K562 (cell line): ENCODE measurements around the gene CDYL. TPM values are rescaled to one million over a fixed set of nuclear protein-coding genes. Genes with fewer than 3 reads are reported as not detected.
A peak's percentile ranks its signal among the peaks of the same experiment; 100 is the strongest.

Experiments used
- ATAC-seq: fragments of 200-7000 bp; cut with Tn5 transposase; 3 replicates; pipeline ENCODE4 v1.9.1; 2020; ENCODE audit warnings: moderate library complexity
- BruUV-seq: library from RNA; stranded (reverse); fragments of 400-500 nt; replicated peaks from 2 replicates; lab custom pipeline; 2021; lab: Mats Ljungman, UMichigan
- CTCF ChIA-PET: fragments of 300-600 bp; formaldehyde crosslinking; extraction: SDS; loops from one replicate; lab custom pipeline; 2021; ENCODE audit warnings: low intra/inter-chr PET ratio; lab: Yijun Ruan, JAX
- POLR2A ChIA-PET: fragments of 300-600, 350-650 bp; sonication (Branson Sonifier 250); formaldehyde crosslinking; extraction: SDS; loops from one replicate; lab custom pipeline; 2021; ENCODE audit warnings: antibody characterized with exemption, inconsistent platforms; lab: Yijun Ruan, JAX
- DNase-seq, 4 experiments: peaks; one replicate each; pipeline versions ENCODE4 v3.0.0 to v3.0.0-alpha.2; 2011 to 2018; ENCODE audit warnings: low spot score in 3 of 4, mixed read lengths in 3 of 4; ENCODE audit errors: extremely low read depth in 1 of 4
- FAIRE-seq: peaks from 2 replicates; lab custom pipeline; 2011; peaks lifted over from hg19 to GRCh38; lab: Jason Lieb, UNC
- H2AFZ ChIP-seq: 2 replicates; pipeline ENCODE4 v1.6.0; 2011; ENCODE audit warnings: low read depth, low read length, control low read depth, inconsistent platforms
- H3K27ac ChIP-seq: fragments of 200-600 bp; 3 replicates; pipeline ENCODE4 v1.8.0; 2011; ENCODE audit warnings: low read depth, mild to moderate bottlenecking, control low read depth, inconsistent platforms, low read length, moderate library complexity, mixed read lengths; ENCODE audit errors: extremely low read depth
- H3K27me3 ChIP-seq, 2 experiments: fragments of 300-600 bp in 1 of 2; 2 replicates in 1 of 2; 3 replicates in 1 of 2; pipeline versions ENCODE4 v1.6.0 to v1.8.0; 2011; ENCODE audit warnings: inconsistent platforms in 2 of 2, low read length in 2 of 2, mild to moderate bottlenecking in 1 of 2, mixed read lengths in 1 of 2, moderate library complexity in 1 of 2; ENCODE audit not compliant: control insufficient read depth in 2 of 2, insufficient read depth in 2 of 2
- H3K36me3 ChIP-seq: fragments of 300-600 bp; 3 replicates; pipeline ENCODE4 v1.8.0; 2011; ENCODE audit warnings: mild to moderate bottlenecking, low read length, inconsistent platforms; ENCODE audit not compliant: control insufficient read depth, insufficient read depth
- H3K4me1 ChIP-seq, 2 experiments: fragments of 200-600 bp in 1 of 2; replicated peaks in 1 of 2; 2 replicates in 1 of 2; 3 replicates in 1 of 2; pipeline versions ENCODE4 v1.5.1 to v1.8.0; 2011; ENCODE audit warnings: inconsistent platforms in 2 of 2, low read length in 2 of 2, mild to moderate bottlenecking in 1 of 2, mixed read lengths in 1 of 2, moderate library complexity in 1 of 2; ENCODE audit not compliant: control insufficient read depth in 2 of 2, insufficient read depth in 2 of 2
- H3K4me2 ChIP-seq: 2 replicates; pipeline ENCODE4 v1.6.1; 2011; ENCODE audit warnings: low read length, control low read depth, inconsistent platforms, mixed read lengths; ENCODE audit not compliant: insufficient read depth
- H3K4me3 ChIP-seq: fragments of 200-600 bp; sonication (generic), shearing (Covaris generic); 2 replicates; pipeline ENCODE4 v1.5.1; 2016; ENCODE audit warnings: control low read depth, inconsistent platforms
- H3K79me2 ChIP-seq: fragments of 200-600 bp; 3 replicates; pipeline ENCODE4 v1.8.0; 2011; ENCODE audit warnings: low read length, inconsistent platforms; ENCODE audit not compliant: control insufficient read depth, insufficient read depth
- H3K9ac ChIP-seq, 2 experiments: 2 replicates each; pipeline versions ENCODE4 v1.6.0 to v1.6.1; 2011; ENCODE audit warnings: low read depth in 2 of 2, low read length in 2 of 2, control low read depth in 1 of 2, inconsistent platforms in 1 of 2, mild to moderate bottlenecking in 1 of 2, mixed read lengths in 1 of 2; ENCODE audit not compliant: insufficient read depth in 1 of 2
- H3K9me1 ChIP-seq: one replicate; pipeline ENCODE4 v1.6.0; 2011; ENCODE audit warnings: inconsistent platforms, mild to moderate bottlenecking, low read length, moderate library complexity; ENCODE audit not compliant: control insufficient read depth, insufficient read depth
- H3K9me3 ChIP-seq: replicated peaks from 2 replicates; pipeline ENCODE4 v1.5.1; 2011; ENCODE audit warnings: low read depth, low read length, inconsistent platforms; ENCODE audit not compliant: control insufficient read depth, insufficient read depth
- H4K20me1 ChIP-seq: replicated peaks from 2 replicates; pipeline ENCODE4 v1.6.1; 2011; ENCODE audit warnings: low read length, inconsistent platforms, mixed read lengths; ENCODE audit not compliant: control insufficient read depth, insufficient read depth
- ARID1B ChIP-seq: fragments of 450-650 bp; IDR thresholded peaks from 2 replicates; pipeline ENCODE4 v1.6.1; 2016; ENCODE audit warnings: antibody characterized with exemption, mild to moderate bottlenecking, inconsistent platforms
- ARNT ChIP-seq, 2 experiments: fragments of 450-650 bp; IDR thresholded peaks; 2 replicates each; pipeline ENCODE4 v1.6.1; 2016; ENCODE audit warnings: mild to moderate bottlenecking in 1 of 2
- ATF1 ChIP-seq, 2 experiments: fragments of 450-650 bp in 1 of 2; IDR thresholded peaks; 2 replicates each; pipeline ENCODE4 v1.6.1; 2016; ENCODE audit warnings: missing compliant biosample characterization in 1 of 2, missing genetic modification characterization in 1 of 2
- CTBP1 ChIP-seq: fragments of 450-650 bp; IDR thresholded peaks from 2 replicates; pipeline ENCODE4 v1.6.1; 2016; ENCODE audit warnings: borderline replicate concordance
- CXXC5 ChIP-seq: fragments of 250-450 bp; sonication (Bioruptor Pico); IDR thresholded peaks from 2 replicates; pipeline ENCODE4 v1.8.0; 2022; ENCODE audit warnings: inconsistent platforms, mild to moderate bottlenecking, moderate library complexity
- FIP1L1 ChIP-seq: fragments of 200-400 bp; formaldehyde crosslinking; IDR thresholded peaks from 2 replicates; pipeline ENCODE4 v1.6.1; 2018; ENCODE audit warnings: mild to moderate bottlenecking, low read depth, low read length; ENCODE audit not compliant: poor library complexity, severe bottlenecking
- GTF2A2 ChIP-seq: IDR thresholded peaks from 2 replicates; pipeline ENCODE4 v1.6.1; 2016; ENCODE audit warnings: mild to moderate bottlenecking, missing genetic modification characterization, missing compliant biosample characterization
- KAT7 ChIP-seq: sonication (generic); formaldehyde crosslinking; IDR thresholded peaks from 2 replicates; pipeline ENCODE4 v1.8.0; 2022; ENCODE audit warnings: missing genetic modification reagents, mild to moderate bottlenecking, borderline replicate concordance
- KDM2B ChIP-seq: fragments of 250-450 bp; sonication (Bioruptor Pico); IDR thresholded peaks from 2 replicates; pipeline ENCODE4 v1.8.0; 2021; ENCODE audit warnings: mild to moderate bottlenecking, moderate library complexity
- NR2F6 ChIP-seq: fragments of 450-650 bp; formaldehyde crosslinking; IDR thresholded peaks from 2 replicates; pipeline ENCODE4 v1.4.0; 2020; ENCODE audit warnings: mild to moderate bottlenecking
- SMARCA5 ChIP-seq: fragments of 450-650 bp; IDR thresholded peaks from 2 replicates; pipeline ENCODE4 v1.6.1; 2016
- TBP ChIP-seq: optimal IDR thresholded peaks from 2 replicates; pipeline ENCODE3; 2011; ENCODE audit warnings: low read depth, low read length, improper control_type of control experiment
- TEAD1 ChIP-seq, 2 experiments: fragments of 450-650 bp in 1 of 2; sonication (generic) in 1 of 2; formaldehyde crosslinking; IDR thresholded peaks; 2 replicates each; pipeline versions ENCODE4 v1.4.0 to v1.8.0; 2020 to 2022; ENCODE audit warnings: mild to moderate bottlenecking in 2 of 2, missing genetic modification reagents in 1 of 2
- ZBTB17 ChIP-seq: fragments of 450-650 bp; formaldehyde crosslinking; IDR thresholded peaks from 2 replicates; pipeline ENCODE4 v1.4.0; 2020; ENCODE audit warnings: mild to moderate bottlenecking
- WGBS: fragments of 100-300 bp; shearing (Covaris generic); methylation state at CpG from one replicate; pipeline ENCODE4 v1.1.6; 2016; ENCODE audit warnings: low coverage, mixed read lengths; ENCODE audit not compliant: insufficient coverage; ENCODE audit errors: missing lambda C conversion rate; 5-methylcytosine and 5-hydroxymethylcytosine counted together
- in situ Hi-C: fragments of 300-500 bp; cut with MboI; formaldehyde crosslinking; loops from 4 replicates; pipeline ENCODE4 v1.15.0; 2018; ENCODE audit warnings: inconsistent platforms, mixed read lengths
- intact Hi-C: fragments of 100-400 bp; cut with micrococcal nuclease; formaldehyde crosslinking; loops from 2 replicates; pipeline ENCODE4 v1.14.2; 2022
- polyA plus RNA-seq, 8 experiments: library from polyadenylated mRNA; depleted of rRNA in 4 of 8; stranded (reverse) in 5 of 8; unstranded in 3 of 8; fragments of >200 nt; fragmentation: Nextera tagmentation in 2 of 8; fragmentation: Illumina TruSeq in 1 of 8; extraction: Ambion mirVana in 2 of 8; extraction: Trizol in 1 of 8; gene quantifications; 2 replicates each; pipeline versions ENCODE4 v1.2.1 to v1.2.3, GENCODE V29; 2011 to 2014; ENCODE audit warnings: inconsistent platforms in 1 of 8, missing spikeins in 1 of 8
- total RNA-seq, 7 experiments: library from RNA; depleted of rRNA in 6 of 7; stranded (reverse); fragments of >200 nt in 6 of 7; fragmentation: Illumina TruSeq in 2 of 7; extraction: Trizol in 2 of 7; gene quantifications; 2 replicates each; pipeline versions ENCODE4 v1.2.1 to v1.2.3, GENCODE V29; 2011 to 2021; ENCODE audit warnings: low replicate concordance in 1 of 7
- TF ChIP-seq, protein P1 (sequence below): fragments of 250-450 bp; sonication (Bioruptor Pico); IDR thresholded peaks from 2 replicates; pipeline ENCODE4 v1.4.0; 2020
- TF ChIP-seq, protein P2 (sequence below), 2 experiments: fragments of 450-650 bp; conservative IDR thresholded peaks; 2 replicates each; pipeline ENCODE4 v1.6.1; 2017; ENCODE audit warnings: mild to moderate bottlenecking in 2 of 2, moderate library complexity in 2 of 2

Gene CDYL
- total and polyA plus RNA-seq, 9 of the 15 experiments (the other 6 are each of a cell fraction or from before 2014, with no cell fraction given) = 8.1 to 45.8 (median 40.8) TPM

DNA sequence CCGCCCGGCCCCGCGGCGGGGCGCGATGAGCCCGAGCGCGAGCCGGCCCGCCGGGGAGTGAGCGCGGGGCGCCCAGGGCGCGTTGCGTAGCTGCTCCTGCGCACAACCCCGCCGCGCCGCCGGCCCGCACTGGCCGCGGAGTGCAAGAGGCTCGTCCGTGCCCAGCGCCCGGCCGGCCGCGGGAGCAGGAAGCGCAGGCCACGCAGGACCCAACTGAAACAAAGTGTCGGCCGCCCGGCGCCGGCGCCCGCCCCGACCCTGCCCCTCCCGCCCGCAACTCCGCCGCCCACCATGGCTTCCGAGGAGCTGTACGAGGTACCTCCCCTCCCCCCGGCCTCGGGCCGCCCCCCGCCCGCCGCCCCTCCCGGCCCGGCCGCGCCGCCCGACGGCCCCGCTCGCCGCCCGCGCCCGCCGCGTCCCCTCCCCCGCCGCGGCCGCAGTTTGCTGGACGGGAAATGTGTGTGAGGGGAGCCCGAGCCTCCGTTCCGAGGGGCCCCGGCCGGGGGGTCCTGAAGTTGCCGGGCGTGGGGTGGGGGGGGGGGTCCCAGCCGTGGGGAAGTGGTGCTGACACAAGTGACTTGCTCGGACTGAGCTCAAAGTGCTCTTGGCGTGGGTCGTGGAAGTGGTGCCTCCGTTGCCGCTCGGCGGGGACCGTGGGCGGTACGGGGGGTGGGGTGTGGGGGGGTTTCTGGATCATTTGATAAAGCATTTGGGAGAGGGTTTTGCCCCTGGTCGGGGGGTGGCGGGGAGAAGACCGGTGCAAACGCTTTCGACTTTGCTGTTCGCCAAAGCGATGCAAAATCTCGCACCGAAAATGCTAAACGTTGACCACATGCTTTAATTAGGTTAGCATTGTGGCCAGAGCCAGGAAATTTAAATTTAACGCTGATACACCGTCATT lies 539 bp downstream of the CDYL start (continued):
- no peak for TF ChIP-seq NR2F6 (CRISPR knock-in tag)

DNA sequence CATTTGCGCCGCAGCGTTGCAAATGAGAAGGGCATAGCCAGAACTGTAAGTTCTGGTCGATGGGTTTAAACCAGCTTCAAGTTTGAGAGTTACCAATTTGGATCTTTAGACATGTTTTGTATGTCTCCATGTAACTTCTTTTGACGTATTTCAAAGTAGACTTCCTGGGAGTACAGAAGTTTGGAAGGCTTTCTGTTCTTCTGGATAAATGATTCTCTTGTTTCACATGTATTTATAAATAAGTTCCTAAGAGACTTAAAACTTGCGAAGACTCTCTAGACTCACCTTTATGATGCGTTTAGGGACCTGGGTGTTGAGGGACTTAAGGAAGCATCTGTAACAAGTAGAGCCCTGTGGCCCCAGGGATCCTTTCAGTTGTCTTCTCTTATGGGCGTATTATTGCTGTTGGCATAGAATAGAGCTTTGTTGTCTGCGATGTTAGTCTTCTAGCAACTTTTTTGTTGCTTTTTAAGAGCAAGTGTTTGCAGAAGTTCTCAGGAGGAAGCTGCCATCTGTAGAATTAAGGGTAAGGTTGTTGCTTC lies 1.3 kb downstream of the CDYL start:
- in situ Hi-C loops (no loop called here), intact Hi-C loops (loop anchor here (2.0 kb wide), 1 partner anchor 129 kb away; no protein-coding TSS in a partner anchor)
- BruUV-seq = no TSS peak
- DNase-seq = peak in 2 of 4 experiments; percentile 23 to 46
- H3K27me3 ChIP-seq = no peaks in the 10 kb centered on the region; a peak in 1 of 5 replicates
- peak; percentile 8; the same call in 1 of the 3 replicates for ATAC-seq
- peak overlapping the region; percentile 75 to 89 for H3K9ac ChIP-seq
- WGBS = 6% methylated on average over 9 of the region's 9 CpGs
- FAIRE-seq = no peak
- peak overlapping the region; percentile 57 for H3K4me3 ChIP-seq
- peak overlapping the region; percentile 97 for H3K4me2 ChIP-seq
- H3K36me3 ChIP-seq = no peaks in the 10 kb centered on the region; the same call in 2 of the 3 replicates
- POLR2A ChIA-PET = interaction anchor here (0.5 to 3.1 kb wide), 9 partner anchors 9 to 515 kb away, joined by 3 to 12 read pairs (median 3); no protein-coding TSS in a partner anchor
- H4K20me1 ChIP-seq = peaks cover 3% of the 10 kb centered on the region
- peak overlapping the region; percentile 73 for H2AFZ ChIP-seq
- CTCF ChIA-PET = no interaction called here
- H3K27ac ChIP-seq = peak overlapping the region; percentile 80
- peaks cover 10 to 32% of the 10 kb centered on the region in 2 experiments for H3K4me1 ChIP-seq
- H3K9me1 ChIP-seq = no peaks in the 10 kb centered on the region
- H3K79me2 ChIP-seq = peaks cover 55% of the 10 kb centered on the region
- H3K9me3 ChIP-seq = peaks cover 18% of the 10 kb centered on the region
- TF ChIP-seq, protein P1, sequence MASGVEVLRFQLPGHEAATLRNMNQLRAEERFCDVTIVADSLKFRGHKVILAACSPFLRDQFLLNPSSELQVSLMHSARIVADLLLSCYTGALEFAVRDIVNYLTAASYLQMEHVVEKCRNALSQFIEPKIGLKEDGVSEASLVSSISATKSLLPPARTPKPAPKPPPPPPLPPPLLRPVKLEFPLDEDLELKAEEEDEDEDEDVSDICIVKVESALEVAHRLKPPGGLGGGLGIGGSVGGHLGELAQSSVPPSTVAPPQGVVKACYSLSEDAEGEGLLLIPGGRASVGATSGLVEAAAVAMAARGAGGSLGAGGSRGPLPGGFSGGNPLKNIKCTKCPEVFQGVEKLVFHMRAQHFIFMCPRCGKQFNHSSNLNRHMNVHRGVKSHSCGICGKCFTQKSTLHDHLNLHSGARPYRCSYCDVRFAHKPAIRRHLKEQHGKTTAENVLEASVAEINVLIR (CRISPR knock-in tag) = 0 out of 2 replicates have a peak, but pooled peaks have one; percentile 33
- TF ChIP-seq TBP (peak; percentile 18), CXXC5 (CRISPR knock-in tag) (peak; percentile 71; the same call in 1 of the 2 replicates), ATF1 (CRISPR knock-in tag; IDR thresholded peaks at IDR 0.05) (no peak), ATF1 (tag; IDR thresholded peaks at IDR 0.05) (peak; percentile 67), TEAD1 (CRISPR knock-in tag; IDR thresholded peaks at IDR 0.05) (0 out of 4 replicates have a peak, but pooled peaks of 1 of the 2 experiments have one; percentile 21), KAT7 (0 out of 2 replicates have a peak, but pooled peaks have one; percentile 23), KDM2B (no peak), CTBP1 (no peak), ARID1B (no peak), GTF2A2 (tag) (no peak), FIP1L1 (no peak), ZBTB17 (CRISPR knock-in tag) (0 out of 2 replicates have a peak, but pooled peaks have one; percentile 17), ARNT (IDR thresholded peaks at IDR 0.05) (0 out of 4 replicates have a peak, but pooled peaks of 1 of the 2 experiments have one; percentile 27), SMARCA5 (no peak)
- TF ChIP-seq, protein P2, sequence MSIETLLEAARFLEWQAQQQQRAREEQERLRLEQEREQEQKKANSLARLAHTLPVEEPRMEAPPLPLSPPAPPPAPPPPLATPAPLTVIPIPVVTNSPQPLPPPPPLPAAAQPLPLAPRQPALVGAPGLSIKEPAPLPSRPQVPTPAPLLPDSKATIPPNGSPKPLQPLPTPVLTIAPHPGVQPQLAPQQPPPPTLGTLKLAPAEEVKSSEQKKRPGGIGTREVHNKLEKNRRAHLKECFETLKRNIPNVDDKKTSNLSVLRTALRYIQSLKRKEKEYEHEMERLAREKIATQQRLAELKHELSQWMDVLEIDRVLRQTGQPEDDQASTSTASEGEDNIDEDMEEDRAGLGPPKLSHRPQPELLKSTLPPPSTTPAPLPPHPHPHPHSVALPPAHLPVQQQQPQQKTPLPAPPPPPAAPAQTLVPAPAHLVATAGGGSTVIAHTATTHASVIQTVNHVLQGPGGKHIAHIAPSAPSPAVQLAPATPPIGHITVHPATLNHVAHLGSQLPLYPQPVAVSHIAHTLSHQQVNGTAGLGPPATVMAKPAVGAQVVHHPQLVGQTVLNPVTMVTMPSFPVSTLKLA (conservative IDR thresholded peaks at IDR 0.05) = 0 out of 4 replicates have a peak, but pooled peaks of 1 of the 2 experiments have one; percentile 6
